Esophagus squamous epithelium (tissue), 4 donors: ENCODE data around the gene OR5C1.

ENCODE experiments used
- POLR2A ChIP-seq, 4 donors: fragments of 450-650 bp; IDR thresholded peaks; one replicate each; pipeline ENCODE4 v1.6.1; 2017; ENCODE audit warnings: antibody characterized with exemption in 4 of 4, mild to moderate bottlenecking in 4 of 4, moderate library complexity in 3 of 4
- TF ChIP-seq, protein P1 (sequence below), 6 experiments: fragments of 450-650 bp in 4 of 6; fragments of 200-600 bp in 2 of 6; sonication (generic) in 2 of 6; IDR thresholded peaks; one replicate each; pipeline ENCODE4 v1.5.1; 2016 to 2019; ENCODE audit warnings: antibody characterized with exemption in 6 of 6, mild to moderate bottlenecking in 4 of 6, moderate library complexity in 4 of 6

DNA sequence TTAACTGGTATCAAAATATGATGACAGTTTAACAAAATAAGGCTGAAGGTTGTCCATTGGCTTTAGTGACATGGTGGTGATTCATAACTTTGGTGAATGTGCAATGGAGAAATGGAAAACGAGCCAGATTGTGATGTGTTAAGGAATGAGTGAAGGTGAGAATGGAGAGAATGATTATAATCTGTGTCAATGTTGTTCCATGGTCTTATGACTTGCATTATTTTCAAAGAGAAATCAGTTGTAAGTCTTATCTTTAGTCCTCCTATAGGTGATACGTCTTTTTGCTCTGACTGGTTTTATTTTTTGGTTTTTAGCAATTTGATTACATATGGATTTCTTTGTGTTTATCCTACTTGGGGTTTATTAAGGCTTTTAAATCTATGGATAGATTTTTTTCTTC lies 33.9 kb upstream of the OR5C1 start:
- TF ChIP-seq, protein P1, sequence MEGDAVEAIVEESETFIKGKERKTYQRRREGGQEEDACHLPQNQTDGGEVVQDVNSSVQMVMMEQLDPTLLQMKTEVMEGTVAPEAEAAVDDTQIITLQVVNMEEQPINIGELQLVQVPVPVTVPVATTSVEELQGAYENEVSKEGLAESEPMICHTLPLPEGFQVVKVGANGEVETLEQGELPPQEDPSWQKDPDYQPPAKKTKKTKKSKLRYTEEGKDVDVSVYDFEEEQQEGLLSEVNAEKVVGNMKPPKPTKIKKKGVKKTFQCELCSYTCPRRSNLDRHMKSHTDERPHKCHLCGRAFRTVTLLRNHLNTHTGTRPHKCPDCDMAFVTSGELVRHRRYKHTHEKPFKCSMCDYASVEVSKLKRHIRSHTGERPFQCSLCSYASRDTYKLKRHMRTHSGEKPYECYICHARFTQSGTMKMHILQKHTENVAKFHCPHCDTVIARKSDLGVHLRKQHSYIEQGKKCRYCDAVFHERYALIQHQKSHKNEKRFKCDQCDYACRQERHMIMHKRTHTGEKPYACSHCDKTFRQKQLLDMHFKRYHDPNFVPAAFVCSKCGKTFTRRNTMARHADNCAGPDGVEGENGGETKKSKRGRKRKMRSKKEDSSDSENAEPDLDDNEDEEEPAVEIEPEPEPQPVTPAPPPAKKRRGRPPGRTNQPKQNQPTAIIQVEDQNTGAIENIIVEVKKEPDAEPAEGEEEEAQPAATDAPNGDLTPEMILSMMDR (IDR thresholded peaks at IDR 0.05) = no peak
- no peak for TF ChIP-seq POLR2A (IDR thresholded peaks at IDR 0.05)
